CD4-positive, alpha-beta T cell treated with Interleukin-17A for 4 hours (primary cell): ENCODE results near the gene SHISA5.
A peak's percentile ranks its signal among the peaks of the same experiment; 100 is the strongest.

Source experiments
- DNase-seq: peaks from one replicate; pipeline ENCODE4 v3.0.0-alpha.2; 2020; ENCODE audit warnings: mixed read lengths

Gene SHISA5

DNA sequence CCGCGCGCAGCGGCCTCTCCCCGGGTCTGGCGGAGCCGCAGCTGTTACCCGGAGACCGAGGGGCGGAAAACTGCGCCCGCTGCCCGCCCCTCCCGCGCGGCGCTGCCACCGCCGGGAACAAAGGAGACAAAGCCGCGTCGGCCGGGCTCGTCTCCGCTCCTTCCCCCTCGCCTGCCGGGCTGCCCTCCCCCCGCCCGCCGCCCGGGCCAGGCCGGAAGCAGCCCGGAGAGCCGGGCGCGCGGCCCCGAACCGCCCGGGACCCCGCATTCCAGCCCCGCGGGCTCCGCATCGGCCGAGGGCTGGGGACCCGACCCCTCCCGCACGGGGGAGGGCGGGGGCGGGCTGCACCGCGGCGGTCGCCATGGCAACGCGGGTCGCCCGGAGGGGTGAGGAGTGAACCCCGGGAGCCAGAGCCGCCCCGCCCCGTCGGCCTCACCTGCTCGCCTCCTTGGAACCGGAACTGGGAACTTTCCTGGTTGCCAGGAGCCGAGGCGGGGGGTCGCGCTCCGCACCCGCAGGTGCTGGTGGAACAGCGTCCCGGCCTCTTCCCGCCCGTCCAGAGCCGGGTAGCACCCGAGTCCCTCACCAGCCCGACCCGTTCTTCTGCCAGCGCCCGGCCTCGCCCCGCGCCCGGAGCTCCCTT is 74.5 kb downstream of the SHISA5 start:
- peak; percentile 78 for DNase-seq

DNA sequence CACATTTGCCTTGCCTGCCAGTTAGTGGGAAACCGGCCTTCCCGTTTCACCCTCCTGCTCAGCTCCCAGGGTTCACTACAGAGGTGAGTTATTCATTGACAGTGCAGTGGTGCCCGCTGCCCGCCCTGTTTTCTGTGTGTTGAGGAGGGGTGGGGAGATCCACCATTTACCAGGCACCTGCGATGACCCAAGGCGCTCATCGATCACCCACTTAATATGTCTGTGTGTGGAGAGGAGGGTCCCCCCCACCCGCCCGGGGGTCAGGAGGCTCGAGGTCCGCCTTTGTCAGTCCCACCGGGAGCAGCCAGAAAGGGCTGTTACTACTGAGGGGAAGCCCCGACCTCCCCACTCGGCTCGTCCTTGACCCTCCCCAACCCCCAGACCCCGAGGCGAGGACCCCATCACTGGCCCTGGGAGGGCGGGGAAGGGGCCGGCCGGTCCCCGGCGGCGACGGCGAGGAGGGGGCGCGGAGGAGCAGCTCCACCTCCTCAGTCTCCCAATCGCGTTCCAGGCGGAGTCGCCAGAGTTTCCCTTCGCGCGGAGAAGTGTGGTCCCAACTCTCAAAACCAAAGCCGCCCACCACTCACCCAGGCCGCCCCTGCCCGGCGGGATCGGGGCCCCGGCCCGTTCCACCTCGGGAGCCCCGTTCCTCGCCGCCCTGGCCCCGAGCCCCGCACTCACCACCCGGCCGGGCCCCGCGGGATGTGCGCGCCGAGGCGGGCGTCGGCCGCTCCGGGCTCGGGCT is 75.2 kb downstream of the SHISA5 start:
- DNase-seq: no peak

DNA sequence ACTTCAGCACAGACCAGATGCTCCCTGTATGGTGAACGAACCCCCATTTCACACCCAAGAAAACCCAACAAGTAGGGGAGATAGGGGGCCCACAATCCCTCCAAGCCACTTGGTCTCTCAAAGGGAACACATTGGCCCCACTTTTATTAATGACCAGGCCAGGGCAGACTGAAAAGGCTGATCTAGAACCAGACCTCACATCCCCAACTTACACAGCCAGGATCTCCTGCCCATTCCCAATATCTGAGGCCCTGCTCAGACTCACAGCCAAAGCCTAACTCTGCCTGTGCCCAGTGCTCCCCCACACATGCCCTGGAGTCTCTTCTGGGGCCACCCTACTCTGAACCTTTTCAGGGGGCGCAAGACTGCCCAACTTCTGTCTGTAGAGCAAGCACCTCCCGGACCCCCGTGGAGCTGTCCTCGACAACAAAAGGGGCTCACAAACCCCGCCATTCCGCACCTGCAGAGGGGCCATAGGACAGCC is 75.8 kb downstream of the SHISA5 start:
- DNase-seq: no peak

DNA sequence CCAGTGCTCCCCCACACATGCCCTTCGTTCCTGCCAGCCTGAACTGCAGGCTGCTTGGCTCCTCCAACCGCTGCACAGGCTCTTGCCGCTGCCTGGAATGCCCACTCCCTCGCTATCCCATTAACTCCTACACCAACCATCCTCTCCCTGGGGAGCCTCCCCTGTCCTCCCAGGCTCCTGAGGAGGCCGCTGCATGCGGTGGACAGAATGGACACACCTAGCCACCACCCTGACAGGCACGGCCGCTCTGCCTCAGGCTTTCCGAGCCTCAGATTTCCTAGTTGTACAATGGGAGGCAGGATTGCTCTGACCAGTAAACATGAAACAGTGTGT is 76.4 kb downstream of the SHISA5 start:
- DNase-seq: no peak

DNA sequence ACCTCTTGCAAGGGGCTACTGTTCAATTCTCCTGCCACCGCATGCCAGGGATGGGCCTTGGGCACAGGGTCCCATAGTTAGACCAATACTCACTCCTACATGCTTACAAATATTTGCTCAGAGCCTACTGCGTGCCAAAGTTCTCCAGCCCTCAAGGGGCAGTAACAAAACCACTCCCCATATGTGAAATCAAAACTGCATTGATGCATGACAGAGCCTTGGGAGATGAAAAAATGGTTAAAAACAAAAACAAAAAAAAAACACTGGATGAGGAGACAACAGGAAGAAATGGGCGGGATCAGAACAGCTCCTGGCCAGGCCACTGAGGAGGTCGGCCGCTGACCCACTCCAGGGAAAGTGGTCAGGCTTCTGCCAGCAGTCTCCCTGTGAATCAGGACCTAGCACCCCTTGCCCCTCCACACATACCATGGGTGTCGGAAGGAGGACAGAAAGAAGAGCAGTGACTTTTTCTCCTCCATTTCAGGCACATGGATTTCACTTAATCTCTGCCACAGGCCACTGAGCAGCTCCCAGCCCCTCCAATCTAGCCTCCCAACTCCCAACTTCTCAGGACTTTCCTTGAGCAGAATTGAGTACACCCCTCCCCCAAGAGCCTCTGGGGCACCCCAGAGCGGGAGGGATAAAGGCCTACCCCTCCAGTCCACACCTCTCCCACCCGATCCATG is 76.9 kb downstream of the SHISA5 start:
- no peak for DNase-seq

DNA sequence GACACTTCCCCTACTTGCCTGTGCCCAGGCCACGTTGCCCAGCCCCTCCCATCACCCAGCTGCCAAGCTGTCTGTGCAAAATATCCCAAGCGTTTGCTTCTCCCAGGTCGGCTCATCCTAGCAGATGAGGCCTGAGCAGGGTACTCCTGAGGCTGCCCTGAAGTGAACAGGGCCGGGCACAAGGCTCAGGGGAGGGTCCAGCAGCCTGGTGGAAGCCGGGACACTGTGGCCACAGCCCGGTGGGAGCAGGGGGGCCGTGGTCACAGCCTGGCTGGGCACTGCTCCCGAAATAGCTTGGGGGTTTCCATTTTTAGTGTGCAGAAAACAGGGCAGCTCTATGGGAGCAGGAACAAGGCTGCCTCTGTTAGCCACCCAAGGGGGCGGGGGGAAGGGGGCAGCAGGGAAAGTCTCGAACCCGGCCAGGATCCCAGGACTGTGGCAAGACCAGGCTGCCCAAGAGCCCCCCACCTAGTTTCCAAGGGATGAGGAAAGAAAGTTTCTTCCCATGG is 77.5 kb downstream of the SHISA5 start:
- DNase-seq: no peak

DNA sequence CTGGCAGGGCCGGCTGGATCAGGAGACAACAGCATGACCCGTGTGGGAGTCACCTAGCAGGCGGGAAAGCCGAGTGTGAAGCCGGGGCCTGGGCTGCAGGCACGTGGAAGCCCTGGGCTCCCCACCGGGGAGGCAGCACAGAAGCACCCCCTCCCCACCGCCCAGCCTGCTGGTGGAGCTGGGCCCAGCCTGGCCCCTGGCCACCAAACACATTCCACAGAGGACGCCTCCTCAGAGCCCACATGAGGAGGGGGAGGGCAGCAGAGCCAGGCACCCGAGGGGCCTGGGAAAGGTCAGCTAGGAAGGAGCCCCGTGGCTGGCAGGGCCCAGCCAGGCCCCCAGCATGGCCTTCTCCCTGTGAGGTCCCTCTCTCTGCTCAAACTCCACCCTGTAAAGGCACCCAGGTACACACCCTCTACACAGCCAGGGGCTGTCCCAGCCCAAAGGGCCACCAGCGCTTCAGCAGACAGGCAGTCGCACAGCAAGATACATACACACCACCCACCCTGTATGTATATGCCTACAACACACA is 78.6 kb downstream of the SHISA5 start:
- DNase-seq: no peak

DNA sequence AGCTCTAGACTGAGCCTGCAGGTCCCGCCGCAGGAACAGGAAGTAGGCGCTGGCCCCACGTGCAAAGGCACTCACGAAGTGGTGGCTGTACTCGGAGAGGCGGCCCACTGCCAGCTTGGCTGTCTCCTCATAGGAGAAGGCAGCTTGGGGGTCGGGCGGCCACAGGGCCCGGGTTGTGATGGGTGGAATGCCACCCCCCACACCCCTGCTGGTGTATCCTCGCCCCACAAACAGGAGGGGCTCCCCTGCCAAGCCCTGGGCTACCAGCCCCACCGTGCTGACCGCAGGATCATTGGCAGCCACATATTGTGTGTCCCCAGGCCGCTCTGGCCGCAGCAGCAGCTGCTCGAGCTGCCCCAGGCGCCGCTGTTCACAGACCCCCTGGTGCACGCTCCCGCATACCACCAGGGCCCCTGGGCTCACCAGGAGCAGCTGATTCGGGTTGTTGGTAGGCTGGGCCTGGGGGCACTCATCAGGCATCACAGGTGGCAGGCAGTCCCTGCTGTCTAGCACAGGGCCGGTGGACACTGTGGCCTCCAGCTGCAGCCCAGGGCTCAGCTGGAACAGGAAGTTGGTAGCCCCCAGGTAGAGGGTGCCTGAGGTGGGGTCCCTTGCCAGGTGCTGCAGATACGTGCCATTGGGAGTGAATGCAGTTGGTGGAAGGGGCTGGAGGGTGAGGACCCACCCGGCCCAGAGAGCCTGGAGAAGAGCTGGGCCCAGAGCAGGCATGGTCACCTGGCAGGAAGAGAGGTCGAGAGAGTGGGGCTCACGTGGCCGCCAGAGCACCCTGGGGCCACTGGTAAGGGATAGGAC is 79.9 kb downstream of the SHISA5 start:
- no peak for DNase-seq

DNA sequence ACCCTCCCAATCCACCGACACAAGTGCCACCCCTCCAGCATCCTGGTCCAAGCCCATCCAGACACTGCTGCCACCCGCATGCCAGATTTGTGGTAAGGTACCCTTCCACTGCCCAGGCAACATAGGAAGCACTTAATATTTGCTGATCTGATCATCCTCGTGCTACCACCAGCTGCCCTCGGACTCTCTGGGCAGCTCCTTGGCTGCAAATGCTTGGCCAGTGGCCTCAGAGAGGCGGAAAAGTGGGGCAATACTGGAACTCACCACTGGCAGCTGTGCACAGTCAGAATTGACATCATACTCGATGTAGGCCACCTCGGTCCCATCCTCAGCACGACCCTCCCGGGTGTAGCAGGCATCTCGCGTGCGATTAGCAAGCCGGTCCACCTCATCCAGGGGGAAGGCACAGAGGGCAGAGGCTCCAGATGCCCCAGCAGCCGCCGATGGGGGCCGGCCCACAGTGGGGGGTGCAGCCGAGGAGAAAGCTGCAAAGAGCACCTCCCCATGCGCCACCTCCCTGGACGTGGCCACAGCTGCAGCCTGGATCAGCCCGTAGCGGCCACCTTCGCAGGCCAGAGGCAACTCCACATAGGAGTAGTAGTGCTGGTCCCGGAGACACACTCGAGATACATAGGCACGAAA is 80.6 kb downstream of the SHISA5 start:
- no peak for DNase-seq

DNA sequence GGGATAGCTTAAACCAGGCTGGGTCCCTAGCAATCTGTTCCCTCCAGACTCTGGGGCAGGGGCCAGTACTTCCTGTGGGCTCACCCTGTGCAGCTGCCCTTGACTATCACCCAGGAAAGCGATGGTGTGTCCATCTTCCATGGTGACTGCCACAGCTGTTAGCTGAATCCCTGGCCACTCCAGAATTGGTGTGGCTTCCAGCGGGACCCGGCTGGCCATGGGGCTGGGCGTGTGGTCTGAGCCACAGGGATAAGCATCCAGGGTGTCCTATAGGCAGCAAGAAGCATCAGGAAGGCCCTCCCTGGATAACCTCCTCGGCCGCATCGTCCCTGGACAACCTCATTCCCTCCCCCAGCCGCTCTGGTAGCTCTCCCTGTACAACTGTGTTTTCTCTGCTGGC is 81.3 kb downstream of the SHISA5 start:
- no peak for DNase-seq

DNA sequence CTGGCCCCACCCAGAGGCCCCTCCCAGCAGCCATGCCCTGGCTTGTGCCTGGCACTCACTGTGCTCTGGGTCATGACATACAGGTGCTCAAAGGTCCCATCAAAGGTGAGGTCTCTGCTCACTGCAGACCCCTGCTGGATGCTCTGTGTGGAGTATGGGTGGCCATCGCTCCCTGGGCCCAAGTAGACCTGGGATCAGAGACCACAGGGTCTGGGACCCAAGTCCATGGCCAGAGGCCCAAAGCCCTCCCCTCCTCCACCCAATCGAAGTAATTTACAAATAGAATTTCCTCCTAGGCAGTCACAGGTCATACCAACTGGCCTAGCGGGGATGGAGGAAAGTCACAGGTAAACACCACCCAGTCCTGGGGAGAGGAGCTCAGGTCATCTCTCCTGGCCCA is 81.7 kb downstream of the SHISA5 start:
- DNase-seq: no peak

DNA sequence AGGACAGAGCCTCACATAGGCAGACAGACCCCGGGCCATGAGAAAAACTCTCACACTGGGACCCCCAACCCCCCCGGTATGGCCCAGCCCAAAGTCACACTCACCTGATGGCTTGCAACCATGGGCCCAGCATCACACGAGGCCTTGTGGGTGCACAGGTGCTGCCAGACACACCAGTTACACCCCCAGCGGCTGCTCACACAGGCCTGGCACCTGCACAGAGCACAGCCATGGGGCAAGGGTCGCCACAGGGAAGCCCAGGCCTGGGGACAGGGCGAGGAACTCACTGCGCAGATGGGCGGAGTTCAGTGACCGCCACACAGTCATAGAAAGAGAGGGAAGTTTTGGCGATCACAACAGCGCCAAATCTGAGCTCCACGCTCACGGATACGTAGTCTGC is 83.4 kb downstream of the SHISA5 start:
- DNase-seq: no peak

DNA sequence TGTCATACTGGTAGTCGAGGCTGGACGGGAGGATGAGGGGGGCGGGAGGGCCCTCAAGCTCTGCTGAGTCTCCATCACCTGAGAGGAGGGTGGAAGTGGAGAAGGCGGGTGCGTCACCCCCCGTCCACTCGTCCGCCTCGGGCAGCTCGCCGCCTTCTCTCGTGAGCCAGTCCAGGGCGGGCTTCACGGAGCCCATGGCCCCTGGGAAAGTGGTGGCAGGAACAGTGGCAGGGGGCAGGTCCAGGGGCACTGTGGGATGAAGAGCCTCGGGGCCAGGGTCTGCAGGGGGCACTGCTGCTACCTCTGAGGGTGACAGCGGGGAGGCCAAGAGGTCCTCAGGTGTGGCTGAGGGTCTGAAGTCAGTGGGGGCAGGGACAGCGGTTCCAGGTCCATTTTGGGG is 84.4 kb downstream of the SHISA5 start:
- DNase-seq: no peak

DNA sequence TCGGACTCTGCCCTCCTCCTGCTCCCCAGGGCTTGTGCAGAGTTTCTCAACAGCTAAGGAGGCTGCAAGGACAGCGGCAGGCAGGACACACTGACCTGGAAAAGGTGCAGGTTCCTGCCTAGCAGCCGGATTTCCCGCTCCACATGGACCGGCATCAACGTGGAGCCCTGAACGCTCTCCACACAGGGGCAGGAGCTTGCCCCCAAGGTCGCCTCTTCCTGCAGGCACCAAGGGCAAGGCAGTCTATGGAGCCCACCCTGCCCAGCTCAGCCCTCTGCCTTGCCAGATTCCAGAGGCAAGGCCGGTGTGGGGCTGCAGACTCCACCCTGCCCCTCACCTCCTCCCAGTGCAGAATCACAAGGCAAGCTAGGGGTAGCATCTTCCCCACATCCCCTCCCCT is 84.8 kb downstream of the SHISA5 start:
- no peak for DNase-seq

DNA sequence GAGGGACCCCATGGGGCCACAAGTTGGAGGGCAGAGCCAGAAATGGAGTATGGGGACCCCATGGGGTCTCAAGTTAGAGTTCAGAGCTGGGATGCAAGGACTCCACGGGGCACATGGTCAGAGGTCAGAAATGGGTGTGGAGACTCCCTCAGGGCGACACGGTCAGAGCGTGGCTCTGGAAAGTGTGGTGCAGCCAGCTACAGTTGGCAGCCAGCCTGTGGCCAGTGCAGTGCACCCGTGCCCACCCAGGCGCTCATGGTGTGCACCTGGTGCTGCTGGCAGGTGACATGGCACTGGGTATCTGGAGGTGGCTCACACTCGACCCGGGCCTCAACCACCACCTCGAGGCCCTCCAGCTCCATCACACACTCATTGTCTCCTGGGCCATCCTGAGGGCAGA is 85.3 kb downstream of the SHISA5 start:
- no peak for DNase-seq

DNA sequence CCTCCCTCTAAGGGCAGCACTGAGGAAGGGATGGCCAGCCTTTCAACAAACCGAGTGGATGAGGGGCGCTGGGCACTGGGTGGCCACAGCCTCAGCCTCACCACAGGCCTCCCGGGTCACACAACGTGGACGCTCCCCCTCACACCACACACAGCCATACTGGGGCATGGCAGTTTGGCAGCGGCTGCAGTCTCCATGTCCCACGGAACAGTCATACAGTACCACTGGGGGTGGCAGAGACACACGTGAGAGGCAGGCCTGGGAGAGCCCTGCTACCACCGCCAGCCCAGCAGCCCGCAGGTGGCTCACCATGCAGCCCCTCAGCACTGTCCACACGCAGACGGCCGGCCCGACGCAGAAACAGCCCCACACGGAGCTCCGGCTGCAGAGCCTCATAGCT is 85.8 kb downstream of the SHISA5 start:
- no peak for DNase-seq
